HCT116 (cell line): ENCODE data around the gene TSPAN8. TPM values are rescaled to one million over a fixed set of nuclear protein-coding genes. Genes with fewer than 3 reads are reported as not detected.

Experiments
- ATAC-seq: fragments of 200-7000 bp; cut with Tn5 transposase; 2 replicates; pipeline ENCODE4 v1.9.1; 2020; ENCODE audit warnings: mild to moderate bottlenecking, moderate library complexity
- BruUV-seq: library from RNA; stranded (reverse); fragments of 400-500 nt; replicated peaks from 2 replicates; lab custom pipeline; 2021; lab: Mats Ljungman, UMichigan
- CTCF ChIA-PET: fragments of 300-600 bp; sonication (Branson Sonifier 250); formaldehyde crosslinking; loops from one replicate; lab custom pipeline; 2021; ENCODE audit warnings: antibody characterized with exemption; lab: Charles Lee
- POLR2A ChIA-PET: fragments of 300-600, 350-600 bp; sonication (Branson Sonifier 250); formaldehyde crosslinking; loops from one replicate; lab custom pipeline; 2021; ENCODE audit warnings: antibody characterized with exemption; lab: Charles Lee
- RAD21 ChIA-PET, 2 experiments: fragments of 300-600 bp; sonication (Branson Sonifier 250); formaldehyde crosslinking; loops; one replicate each; lab custom pipeline; 2023; ENCODE audit warnings: low total read pairs in 2 of 2; ENCODE audit not compliant: uncharacterized antibody in 2 of 2, unreplicated experiment in 2 of 2, low non-redundant PET in 1 of 2; lab: Charles Lee
- DNase-seq: peaks from one replicate; pipeline ENCODE4 v3.0.0-alpha.2; 2010; ENCODE audit warnings: low read depth, low spot score
- H2AFZ ChIP-seq: fragments of 200-600 bp; shearing (Covaris generic), sonication (generic); 2 replicates; pipeline ENCODE4 v1.6.1; 2017; ENCODE audit warnings: low read depth, mixed run types, mixed read lengths, antibody characterized with exemption, low read length; ENCODE audit not compliant: poor library complexity, severe bottlenecking
- H3K27ac ChIP-seq: 2 replicates; pipeline ENCODE4 v1.5.1; 2012; ENCODE audit warnings: low read depth, low read length
- H3K27me3 ChIP-seq: fragments of 200-600 bp; sonication (generic); 2 replicates; pipeline ENCODE4 v1.6.1; 2016; ENCODE audit warnings: mixed run types, low read length, mixed read lengths; ENCODE audit not compliant: insufficient read depth
- H3K36me3 ChIP-seq, 2 experiments: fragments of 200-500 bp in 1 of 2; fragments of 200-600 bp in 1 of 2; sonication (Bioruptor generic) in 1 of 2; sonication (generic) in 1 of 2; 2 replicates each; pipeline versions ENCODE4 v1.5.1 to v1.6.1; 2014 to 2016; ENCODE audit warnings: low read length in 2 of 2, inconsistent platforms in 1 of 2, mixed read lengths in 1 of 2, mixed run types in 1 of 2; ENCODE audit not compliant: insufficient read depth in 2 of 2, control insufficient read depth in 1 of 2
- H3K4me1 ChIP-seq, 2 experiments: fragments of 200-600 bp in 1 of 2; sonication (generic) in 1 of 2; 2 replicates each; pipeline versions ENCODE4 v1.5.1 to v1.6.1; 2012 to 2017; ENCODE audit warnings: low read length in 2 of 2, inconsistent platforms in 1 of 2, mild to moderate bottlenecking in 1 of 2, mixed read lengths in 1 of 2, mixed run types in 1 of 2, moderate library complexity in 1 of 2; ENCODE audit not compliant: insufficient read depth in 2 of 2, control insufficient read depth in 1 of 2
- H3K4me2 ChIP-seq: fragments of 200-600 bp; sonication (generic); 2 replicates; pipeline ENCODE4 v1.6.1; 2017; ENCODE audit warnings: mixed run types, low read length, mixed read lengths
- H3K4me3 ChIP-seq, 2 experiments: fragments of 200-600 bp in 1 of 2; sonication (generic) in 1 of 2; replicated peaks in 1 of 2; 2 replicates each; pipeline ENCODE4 v1.5.1; 2011 to 2016; ENCODE audit warnings: low read length in 2 of 2, control low read depth in 1 of 2, low read depth in 1 of 2, mild to moderate bottlenecking in 1 of 2, mixed read lengths in 1 of 2, mixed run types in 1 of 2
- H3K79me2 ChIP-seq: fragments of 200-600 bp; sonication (generic); 2 replicates; pipeline ENCODE4 v1.6.1; 2017; ENCODE audit warnings: mild to moderate bottlenecking, mixed run types, low read length, moderate library complexity, mixed read lengths; ENCODE audit not compliant: insufficient read depth
- H3K9ac ChIP-seq: fragments of 200-600 bp; sonication (generic); 2 replicates; pipeline ENCODE4 v1.6.1; 2016; ENCODE audit warnings: low read length, mixed read lengths
- H3K9me2 ChIP-seq: fragments of 200-600 bp; sonication (generic), shearing (Covaris generic); 2 replicates; pipeline ENCODE4 v1.6.1; 2017; ENCODE audit warnings: mixed run types, mild to moderate bottlenecking, moderate library complexity; ENCODE audit not compliant: insufficient read depth
- H3K9me3 ChIP-seq, 2 experiments: fragments of 200-500 bp in 1 of 2; fragments of 200-600 bp in 1 of 2; sonication (Bioruptor generic) in 1 of 2; sonication (generic) in 1 of 2; 2 replicates each; pipeline ENCODE4 v1.6.1; 2014 to 2017; ENCODE audit warnings: low read length in 2 of 2, mixed read lengths in 2 of 2, inconsistent platforms in 1 of 2, low read depth in 1 of 2, mild to moderate bottlenecking in 1 of 2, mixed run types in 1 of 2, moderate library complexity in 1 of 2; ENCODE audit not compliant: control insufficient read depth in 1 of 2, insufficient read depth in 1 of 2
- H4K20me1 ChIP-seq: fragments of 200-600 bp; sonication (generic), shearing (Covaris generic); 2 replicates; pipeline ENCODE4 v1.6.1; 2017; ENCODE audit warnings: mixed run types, mild to moderate bottlenecking, moderate library complexity; ENCODE audit not compliant: insufficient read depth
- CBX3 ChIP-seq: IDR thresholded peaks from 2 replicates; pipeline ENCODE4 v1.6.1; 2012; ENCODE audit warnings: low read depth
- CEBPB ChIP-seq: IDR thresholded peaks from 2 replicates; pipeline ENCODE4 v1.6.1; 2012; ENCODE audit warnings: low read depth
- EGR1 ChIP-seq: IDR thresholded peaks from 2 replicates; pipeline ENCODE4 v1.6.1; 2012; ENCODE audit warnings: low read depth
- EZH2 ChIP-seq: fragments of 200-600 bp; sonication (generic); IDR thresholded peaks from 2 replicates; pipeline ENCODE4 v1.6.1; 2017; ENCODE audit warnings: antibody characterized with exemption, mixed run types
- EZH2phosphoT487 ChIP-seq: fragments of 200-600 bp; IDR thresholded peaks from 2 replicates; pipeline ENCODE4 v1.6.1; 2018; ENCODE audit warnings: antibody characterized with exemption, borderline replicate concordance
- FOSL1 ChIP-seq: IDR thresholded peaks from 2 replicates; pipeline ENCODE4 v1.6.1; 2012; ENCODE audit warnings: low read depth
- POLR2AphosphoS5 ChIP-seq: IDR thresholded peaks from 2 replicates; pipeline ENCODE4 v1.6.1; 2011; ENCODE audit warnings: mild to moderate bottlenecking, low read depth, low read length, moderate library complexity
- TCF7L2 ChIP-seq: IDR thresholded peaks from 2 replicates; pipeline ENCODE4 v1.7.0; 2011; ENCODE audit warnings: borderline replicate concordance, inconsistent platforms; ENCODE audit not compliant: insufficient read depth, insufficient read length; ENCODE audit errors: extremely low read depth
- intact Hi-C: fragments of 100-400 bp; cut with micrococcal nuclease; formaldehyde crosslinking; loops from 2 replicates; pipeline ENCODE4 v1.10.0; 2022
- total RNA-seq: library from RNA; stranded (reverse); gene quantifications from one replicate; pipeline ENCODE4 v1.2.1, GENCODE V29; 2021; ENCODE audit not compliant: unreplicated experiment
- TF ChIP-seq, protein P1 (sequence below): IDR thresholded peaks from 2 replicates; pipeline ENCODE4 v1.6.1; 2012
- TF ChIP-seq, protein P2 (sequence below): IDR thresholded peaks from 2 replicates; pipeline ENCODE4 v1.6.1; 2012
- TF ChIP-seq, protein P3 (sequence below): IDR thresholded peaks from 2 replicates; pipeline ENCODE4 v1.6.1; 2012; ENCODE audit warnings: low read depth

The TSPAN8 gene
- total RNA-seq, 1 experiment from 2014 or later = 0.76 TPM

DNA sequence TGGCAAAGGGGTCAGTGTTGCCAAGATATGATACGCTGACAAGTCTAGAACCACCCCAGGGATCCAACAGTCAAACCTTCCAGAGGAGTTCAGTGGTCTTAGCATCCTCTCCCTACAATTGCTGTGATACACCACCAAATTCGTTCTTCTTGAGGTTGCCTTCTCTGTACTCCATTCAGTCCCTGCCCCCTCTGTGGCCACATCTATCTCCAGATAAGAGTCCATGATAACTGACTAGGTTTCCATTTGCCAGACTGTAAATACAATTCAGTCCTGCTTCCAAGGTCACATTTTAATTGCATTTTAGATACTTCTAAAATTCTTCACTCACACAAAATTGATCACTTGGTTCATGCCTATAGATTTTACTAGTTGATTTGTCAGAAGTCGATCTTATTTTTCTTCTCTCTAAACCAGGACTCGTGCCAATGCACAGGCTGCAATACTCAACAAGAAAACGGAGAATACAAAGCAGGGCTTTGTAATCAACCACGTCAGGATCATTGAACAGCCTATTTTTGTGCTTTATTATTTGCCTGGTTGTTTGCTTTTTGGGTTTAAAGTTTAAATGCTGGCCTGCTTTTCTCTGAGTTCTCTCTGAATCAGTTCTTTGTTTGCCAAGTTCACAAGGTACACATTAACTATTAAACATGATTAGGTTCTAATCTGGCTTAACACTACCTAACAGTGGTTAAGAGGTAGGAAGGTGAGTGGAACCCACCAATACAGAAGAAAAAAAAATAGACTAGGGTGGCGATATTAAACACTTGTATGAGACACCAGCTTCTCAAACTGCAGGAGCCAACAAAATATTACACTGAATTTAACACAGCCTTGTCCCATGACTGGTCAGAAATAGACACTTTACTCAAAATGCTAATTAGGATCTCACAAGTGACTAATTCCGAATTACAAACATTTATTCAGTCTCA, 5.3 kb upstream of the TSPAN8 start:
- no TSS peak for BruUV-seq
- Histone ChIP-seq H3K9me2 (no peaks in the 10 kb centered on the region), H3K27ac (no peak overlapping the region), H3K4me2 (no peak overlapping the region), H2AFZ (no peak overlapping the region), H4K20me1 (no peaks in the 10 kb centered on the region), H3K9ac (no peak overlapping the region), H3K4me1 (no peaks in the 10 kb centered on the region), H3K36me3 (no peaks in the 10 kb centered on the region), H3K79me2 (no peaks in the 10 kb centered on the region), H3K9me3 (no peaks in the 10 kb centered on the region), H3K27me3 (no peaks in the 10 kb centered on the region), H3K4me3 (no peak overlapping the region)
- TF ChIP-seq EZH2 (no peak), EZH2phosphoT487 (no peak), POLR2AphosphoS5 (no peak), CBX3 (no peak), CEBPB (no peak), TCF7L2 (no peak), FOSL1 (no peak), EGR1 (no peak)
- TF ChIP-seq, protein P1, sequence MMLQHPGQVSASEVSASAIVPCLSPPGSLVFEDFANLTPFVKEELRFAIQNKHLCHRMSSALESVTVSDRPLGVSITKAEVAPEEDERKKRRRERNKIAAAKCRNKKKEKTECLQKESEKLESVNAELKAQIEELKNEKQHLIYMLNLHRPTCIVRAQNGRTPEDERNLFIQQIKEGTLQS = no peak
- TF ChIP-seq, protein P2, sequence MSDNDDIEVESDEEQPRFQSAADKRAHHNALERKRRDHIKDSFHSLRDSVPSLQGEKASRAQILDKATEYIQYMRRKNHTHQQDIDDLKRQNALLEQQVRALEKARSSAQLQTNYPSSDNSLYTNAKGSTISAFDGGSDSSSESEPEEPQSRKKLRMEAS = no peak
- TF ChIP-seq, protein P3, sequence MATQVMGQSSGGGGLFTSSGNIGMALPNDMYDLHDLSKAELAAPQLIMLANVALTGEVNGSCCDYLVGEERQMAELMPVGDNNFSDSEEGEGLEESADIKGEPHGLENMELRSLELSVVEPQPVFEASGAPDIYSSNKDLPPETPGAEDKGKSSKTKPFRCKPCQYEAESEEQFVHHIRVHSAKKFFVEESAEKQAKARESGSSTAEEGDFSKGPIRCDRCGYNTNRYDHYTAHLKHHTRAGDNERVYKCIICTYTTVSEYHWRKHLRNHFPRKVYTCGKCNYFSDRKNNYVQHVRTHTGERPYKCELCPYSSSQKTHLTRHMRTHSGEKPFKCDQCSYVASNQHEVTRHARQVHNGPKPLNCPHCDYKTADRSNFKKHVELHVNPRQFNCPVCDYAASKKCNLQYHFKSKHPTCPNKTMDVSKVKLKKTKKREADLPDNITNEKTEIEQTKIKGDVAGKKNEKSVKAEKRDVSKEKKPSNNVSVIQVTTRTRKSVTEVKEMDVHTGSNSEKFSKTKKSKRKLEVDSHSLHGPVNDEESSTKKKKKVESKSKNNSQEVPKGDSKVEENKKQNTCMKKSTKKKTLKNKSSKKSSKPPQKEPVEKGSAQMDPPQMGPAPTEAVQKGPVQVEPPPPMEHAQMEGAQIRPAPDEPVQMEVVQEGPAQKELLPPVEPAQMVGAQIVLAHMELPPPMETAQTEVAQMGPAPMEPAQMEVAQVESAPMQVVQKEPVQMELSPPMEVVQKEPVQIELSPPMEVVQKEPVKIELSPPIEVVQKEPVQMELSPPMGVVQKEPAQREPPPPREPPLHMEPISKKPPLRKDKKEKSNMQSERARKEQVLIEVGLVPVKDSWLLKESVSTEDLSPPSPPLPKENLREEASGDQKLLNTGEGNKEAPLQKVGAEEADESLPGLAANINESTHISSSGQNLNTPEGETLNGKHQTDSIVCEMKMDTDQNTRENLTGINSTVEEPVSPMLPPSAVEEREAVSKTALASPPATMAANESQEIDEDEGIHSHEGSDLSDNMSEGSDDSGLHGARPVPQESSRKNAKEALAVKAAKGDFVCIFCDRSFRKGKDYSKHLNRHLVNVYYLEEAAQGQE = no peak
- ATAC-seq (no peak), DNase-seq (no peak)
- ChIA-PET POLR2A (no interaction called here), CTCF (no interaction called here), RAD21 (no interaction called here)
- intact Hi-C loops = no loop called here
